Urothelium cell line (cell line): ENCODE measurements around the gene KCNIP3.

Source experiments
- DNase-seq: peaks from one replicate; pipeline ENCODE4 v3.0.0; 2011; ENCODE audit warnings: low spot score, mixed read lengths
- FAIRE-seq: peaks from 2 replicates; lab custom pipeline; 2011; peaks lifted over from hg19 to GRCh38; lab: Jason Lieb, UNC

Gene KCNIP3

DNA sequence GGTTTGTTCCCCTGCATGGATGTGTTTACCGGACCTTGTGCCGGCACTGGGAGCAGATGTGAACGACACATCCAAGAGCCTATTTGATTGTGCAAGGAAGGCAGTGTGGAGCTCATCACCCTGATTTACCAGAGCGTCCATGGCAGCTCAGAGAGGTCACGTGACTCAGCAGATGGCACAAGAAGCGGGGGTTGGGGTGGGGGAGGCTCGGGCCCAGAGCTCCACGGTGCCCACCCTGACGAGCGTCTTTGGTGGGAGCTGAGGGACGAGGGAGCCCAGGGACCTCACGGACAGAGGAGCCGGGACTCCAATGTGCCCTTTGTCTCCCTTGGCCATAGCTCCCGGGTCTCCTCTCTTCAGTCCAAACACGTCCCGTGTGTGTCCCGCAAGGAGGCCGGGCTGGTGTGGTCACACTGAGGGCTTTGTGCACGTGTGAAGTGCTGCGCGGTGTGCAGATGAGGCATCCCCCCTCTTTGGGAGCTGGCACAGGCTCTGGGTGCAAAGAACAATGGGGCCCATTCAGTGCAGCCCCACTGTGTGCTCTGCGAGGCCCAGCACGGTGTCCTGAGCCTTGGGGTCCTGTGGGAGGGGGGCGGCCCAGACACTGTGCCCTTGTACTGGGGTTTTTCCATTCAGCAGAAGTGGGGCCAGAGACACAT, 15.5 kb downstream of the KCNIP3 start:
- no peak for DNase-seq
- FAIRE-seq, result no peak

DNA sequence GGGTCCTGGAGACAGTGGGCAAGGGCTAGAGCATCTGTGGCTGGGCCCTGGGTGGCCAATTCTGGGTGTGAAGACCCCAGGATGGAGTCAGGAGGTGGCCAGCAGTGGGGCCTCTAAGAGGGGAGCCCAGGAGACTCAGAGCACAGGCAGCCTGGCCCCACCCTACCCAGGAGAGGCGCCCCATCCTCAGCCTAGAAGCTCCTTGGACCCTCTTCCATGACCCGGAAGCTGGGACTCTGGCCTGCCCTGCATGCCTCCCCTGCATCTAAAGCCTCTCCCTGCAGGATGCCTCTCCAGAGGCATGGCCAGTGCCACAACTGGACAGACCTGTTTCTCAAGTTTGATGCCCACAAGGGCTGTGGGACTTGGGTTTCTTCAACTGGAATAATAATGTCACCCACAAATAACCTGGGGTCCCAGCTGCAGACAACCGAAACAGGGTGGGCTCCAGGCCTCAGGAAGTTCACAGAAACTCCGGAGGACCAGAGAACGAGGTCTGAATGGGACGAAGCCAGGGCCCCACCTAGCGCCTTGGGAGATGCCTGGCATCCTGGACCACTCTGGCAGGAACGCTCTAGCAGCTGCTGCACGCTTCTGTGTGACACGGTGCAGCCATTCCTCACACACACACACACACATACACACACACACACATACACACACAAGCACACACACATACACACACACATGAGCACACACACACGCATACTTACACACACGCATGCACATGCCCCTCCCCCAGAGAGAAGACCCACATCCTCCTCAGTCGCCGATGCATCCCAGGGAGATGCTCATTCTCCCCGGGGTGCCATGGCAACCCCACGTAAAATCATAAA, 16.4 kb downstream of the KCNIP3 start:
- DNase-seq, result no peak
- FAIRE-seq, result peak; percentile 97

DNA sequence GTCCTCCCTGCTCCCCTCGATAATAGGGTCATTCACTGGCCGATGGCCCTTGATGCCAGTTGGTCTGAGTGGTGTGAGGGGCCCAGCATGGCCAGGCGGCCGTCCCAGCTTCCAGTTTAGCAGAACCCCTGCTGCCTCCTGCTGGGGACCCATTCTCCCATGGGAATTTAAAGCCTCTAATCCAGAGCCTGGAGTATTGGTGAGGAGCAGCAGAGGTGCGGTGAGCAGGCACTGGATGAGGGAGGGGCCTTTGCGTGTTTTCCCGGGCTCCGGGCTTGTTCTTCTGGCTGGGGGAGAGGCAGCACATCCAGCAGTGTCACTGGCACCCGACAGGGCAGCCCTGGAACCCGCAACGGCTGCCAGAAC, 17.4 kb downstream of the KCNIP3 start:
- DNase-seq (no peak), FAIRE-seq (no peak)

DNA sequence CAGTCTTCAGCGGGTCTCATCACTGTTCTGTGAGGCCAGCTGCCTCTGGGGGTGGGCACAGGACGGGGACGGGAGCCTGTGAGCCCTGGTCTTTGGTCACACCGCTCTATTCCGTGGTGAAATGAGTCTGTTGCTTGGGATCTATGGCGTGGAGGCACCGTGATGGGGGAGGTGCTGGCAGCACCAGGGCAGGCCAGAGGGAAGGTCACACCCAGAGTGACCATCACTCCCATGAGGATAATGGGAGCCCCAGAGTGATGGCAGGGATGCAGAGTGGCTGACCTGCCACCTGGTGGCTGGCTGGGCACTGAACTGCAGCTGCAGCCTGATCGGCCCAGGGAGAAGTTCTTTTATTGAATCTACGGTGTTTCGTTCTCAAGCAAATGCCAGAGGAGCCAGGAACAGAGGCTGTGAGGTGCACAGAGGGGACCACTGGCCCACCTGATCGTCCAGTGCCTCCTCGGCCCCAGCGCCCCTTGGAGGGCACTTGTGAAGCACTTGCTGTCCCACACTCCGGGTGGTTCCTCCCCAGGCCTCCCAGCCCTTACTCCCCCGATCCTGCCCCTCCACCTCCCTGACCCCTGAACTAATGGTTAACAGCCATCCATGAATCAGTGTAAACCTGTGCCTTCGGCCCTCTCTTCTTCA, 17.9 kb downstream of the KCNIP3 start:
- DNase-seq (peak; percentile 84), FAIRE-seq (peak; percentile 96)

DNA sequence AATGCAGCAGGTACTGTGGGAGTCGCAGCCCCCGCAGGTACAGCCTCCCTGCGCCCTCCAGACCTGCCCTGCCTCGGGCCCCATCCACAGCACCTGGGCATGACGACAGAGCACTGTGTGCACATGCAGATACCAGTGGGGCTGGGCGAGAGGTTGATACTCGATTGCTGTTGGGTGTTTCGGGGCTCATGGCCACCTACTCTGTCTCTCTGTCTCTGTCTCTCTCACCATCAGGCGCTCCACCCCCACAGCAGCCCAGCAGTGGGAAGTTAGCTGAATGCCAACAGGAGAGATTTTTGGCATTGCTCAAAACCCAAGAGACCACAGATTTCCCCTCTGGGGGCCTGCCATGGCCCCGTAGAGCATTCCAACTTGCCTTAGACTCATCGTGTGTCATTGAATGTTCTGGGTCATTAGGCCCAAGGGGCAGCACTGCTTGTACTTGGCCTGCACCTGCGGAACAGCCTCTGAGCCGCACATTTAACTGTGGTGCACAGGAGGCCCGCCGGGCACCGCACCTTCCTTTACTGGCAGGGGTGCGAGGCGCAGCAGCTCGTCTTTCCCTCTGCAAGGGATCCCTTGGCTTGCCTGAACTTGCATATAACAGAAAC, 18.8 kb downstream of the KCNIP3 start:
- peak; percentile 88 for DNase-seq
- peak; percentile 98 for FAIRE-seq

DNA sequence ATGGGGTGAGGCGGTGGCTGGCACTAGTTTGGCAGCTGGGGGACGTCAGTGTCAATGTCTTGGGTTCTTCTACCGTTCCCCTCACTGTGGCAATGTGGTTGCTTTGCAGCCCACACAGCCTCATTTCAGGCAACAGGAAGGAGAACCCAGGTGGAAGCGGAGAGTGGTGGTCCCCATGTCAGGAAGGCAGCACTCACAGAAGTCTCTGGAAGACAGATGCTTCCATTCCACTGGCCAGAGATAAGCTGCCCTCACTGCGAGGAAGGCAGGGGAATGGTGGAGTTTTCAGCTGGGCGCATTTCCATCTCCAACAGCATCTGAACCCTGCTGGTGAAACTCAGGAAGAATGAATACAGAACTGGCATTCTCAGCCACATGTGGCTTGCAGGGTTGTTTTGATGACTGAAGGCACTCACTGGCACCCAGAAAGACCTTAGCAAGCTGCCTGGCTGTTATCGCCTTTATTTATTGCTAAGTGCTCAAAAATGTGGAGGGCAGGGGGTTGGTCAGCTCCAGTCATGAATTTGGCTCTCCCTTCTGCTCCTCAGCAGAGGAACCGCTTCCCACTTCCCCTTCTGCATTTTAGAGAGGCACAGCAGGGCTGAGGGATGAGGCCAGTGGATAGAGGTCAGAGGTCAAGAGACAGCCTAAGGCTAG, 19.4 kb downstream of the KCNIP3 start:
- FAIRE-seq, result peak; percentile 27
- peak; percentile 59 for DNase-seq

GRCh38 chr2:95317123-95317500, 20.0 kb downstream of the KCNIP3 start:
- FAIRE-seq (no peak), DNase-seq (peak; percentile 36)

- DNase-seq (no peak), FAIRE-seq (no peak)
Measured at GRCh38 chr2:95317665-95318425, 20.7 kb downstream of the KCNIP3 start.

DNA sequence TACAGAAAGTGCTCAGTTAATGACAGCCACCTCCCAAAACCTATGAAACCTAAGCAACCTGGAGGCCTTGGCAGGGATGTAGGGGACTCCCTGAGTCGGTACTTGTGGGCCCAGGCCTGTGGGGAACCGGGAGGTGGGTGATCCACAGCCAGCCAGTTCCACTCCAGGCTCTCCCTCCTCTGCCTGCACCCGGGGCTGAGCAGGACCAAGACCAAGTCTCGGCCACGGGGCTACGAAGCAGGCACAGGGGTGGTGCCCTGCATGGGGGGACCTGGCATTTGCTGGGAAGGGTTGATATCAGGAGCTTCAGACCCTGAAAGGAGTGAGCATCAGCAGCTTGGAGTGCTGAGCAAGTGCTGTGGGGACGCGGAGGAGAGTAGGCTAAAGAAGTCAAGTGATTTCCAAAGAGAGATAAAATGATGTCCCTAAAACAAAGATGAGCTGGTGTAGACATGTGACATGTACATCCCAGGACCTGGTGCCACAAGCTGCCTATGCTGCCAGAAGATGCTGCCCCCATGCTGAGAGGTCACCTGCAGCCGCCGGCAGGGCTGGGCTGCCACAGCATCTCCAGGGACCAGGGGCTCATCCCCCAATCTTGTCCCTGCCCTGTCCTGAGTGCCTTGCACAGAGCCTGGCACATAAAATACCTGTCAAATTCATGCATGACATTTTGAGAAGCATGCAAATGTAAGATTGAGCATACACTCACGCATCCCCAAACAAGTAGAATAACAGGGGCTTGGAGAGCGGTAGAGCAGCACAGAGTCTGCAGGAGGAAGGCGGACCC, 21.5 kb downstream of the KCNIP3 start:
- FAIRE-seq (peak; percentile 40), DNase-seq (no peak)

GRCh38 chr2:95319481-95320343, 22.6 kb downstream of the KCNIP3 start:
- peak; percentile 48 for FAIRE-seq

GRCh38 chr2:95320344-95320712, 23.2 kb downstream of the KCNIP3 start:
- FAIRE-seq, result no peak
- no peak for DNase-seq

More at GRCh38 chr2:95319481-95320343, 22.6 kb downstream of the KCNIP3 start:
- DNase-seq, result no peak

DNA sequence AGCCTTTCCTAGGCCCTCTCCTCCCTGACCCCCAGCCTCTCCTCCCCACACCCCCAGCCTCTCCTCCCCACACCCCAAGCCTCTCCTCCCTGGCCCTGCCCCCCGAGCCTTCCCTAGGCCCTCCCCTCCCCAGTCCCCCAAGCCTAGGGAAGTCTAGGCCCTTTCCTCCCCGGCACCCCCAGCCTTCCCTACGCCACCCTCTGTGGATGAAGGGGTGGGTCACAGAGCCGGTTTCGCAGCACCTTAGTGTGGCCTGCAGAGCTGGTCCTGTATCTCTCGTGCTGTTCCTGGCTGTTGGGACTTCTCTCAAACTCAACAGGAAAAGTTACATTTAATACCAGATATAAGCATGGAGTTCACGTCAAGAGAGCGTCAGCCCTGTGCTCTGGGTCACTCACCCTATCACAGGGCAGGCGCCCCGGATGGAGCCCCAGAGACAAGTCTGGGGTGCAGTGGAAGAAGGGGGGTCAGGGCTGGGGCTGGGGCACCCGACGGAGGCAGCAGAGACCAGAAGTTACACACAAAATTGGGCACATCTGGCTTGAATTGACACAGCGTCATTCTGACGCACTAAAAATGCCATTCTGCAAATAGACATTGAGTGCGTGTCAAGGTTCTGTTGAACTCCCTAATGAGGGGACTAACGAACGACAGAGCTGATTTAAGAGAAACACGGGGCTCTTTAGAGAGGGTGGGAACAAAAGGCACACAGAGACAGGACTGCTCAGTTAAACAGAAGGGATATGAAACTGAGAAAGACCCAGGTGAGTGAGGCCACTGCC, 24.0 kb downstream of the KCNIP3 start:
- DNase-seq, result no peak
- FAIRE-seq, result peak; percentile 46

DNA sequence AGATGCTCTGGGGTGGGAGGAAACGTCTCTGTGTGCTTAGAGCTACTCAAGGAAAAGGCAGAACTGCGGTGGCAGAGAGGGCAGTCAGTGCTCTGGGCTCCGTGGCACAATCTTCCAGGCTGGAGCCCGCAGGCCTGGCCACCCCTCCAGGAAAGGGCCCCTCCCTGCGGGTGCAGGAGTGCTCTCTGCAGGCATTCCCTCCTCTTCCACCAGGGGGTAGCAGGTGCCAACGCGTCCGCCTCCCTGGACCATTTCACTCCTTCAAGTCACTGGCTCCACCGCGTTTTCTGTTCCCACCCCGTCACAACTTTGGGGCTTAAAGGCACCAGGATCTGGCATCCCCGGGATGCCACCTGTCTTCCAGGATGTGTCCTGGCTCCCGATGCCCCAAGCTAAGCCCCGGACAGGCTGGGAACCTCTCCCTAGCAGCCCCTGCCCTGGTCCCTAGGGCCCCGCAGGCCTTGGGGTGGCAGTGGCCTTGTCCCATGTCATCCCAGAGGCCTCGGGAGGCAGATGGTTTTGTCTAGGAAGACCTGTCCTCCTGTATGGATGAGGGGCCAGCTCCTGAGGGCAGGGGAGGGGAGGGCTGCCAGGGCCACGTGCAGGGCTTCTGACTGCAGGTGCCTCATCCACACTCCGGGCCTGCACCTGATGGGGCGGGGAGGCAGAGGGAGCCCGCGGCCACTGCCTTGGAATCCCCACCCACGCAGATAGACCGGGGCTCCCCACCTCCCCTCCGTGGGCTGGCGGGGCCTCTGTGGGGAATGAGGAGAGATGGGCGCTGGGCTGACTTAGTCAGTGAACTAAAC, 26.4 kb downstream of the KCNIP3 start:
- peak; percentile 95 for FAIRE-seq

GRCh38 chr2:95325026-95325425, 27.9 kb downstream of the KCNIP3 start:
- DNase-seq, result no peak
- FAIRE-seq, result no peak

More for the DNA sequence above, 26.4 kb downstream of the KCNIP3 start:
- peak; percentile 91 for DNase-seq

GRCh38 chr2:95325590-95326432, 28.7 kb downstream of the KCNIP3 start:
- no peak for DNase-seq
- FAIRE-seq, result peak; percentile 100
